Esophagus muscularis mucosa (tissue), 4 donors: ENCODE measurements around the gene FEZF1. TPM values are rescaled to one million over a fixed set of nuclear protein-coding genes. Genes with fewer than 3 reads are reported as not detected.

Source experiments
- DNase-seq: peaks from one replicate; pipeline ENCODE4 v3.0.0-alpha.2; 2017; ENCODE audit errors: extremely low spot score
- H3K27ac ChIP-seq, 4 donors: fragments of 200-600 bp; sonication (generic); replicated peaks in 1 of 4; 1 replicate in 3 of 4; 2 replicates in 1 of 4; pipeline ENCODE4 v1.5.1; 2016 to 2019; ENCODE audit warnings: mild to moderate bottlenecking in 1 of 4
- H3K27me3 ChIP-seq, 4 donors: fragments of 200-600 bp; sonication (generic); one replicate each; pipeline versions ENCODE4 v1.5.1 to v1.6.0; 2016 to 2019
- H3K36me3 ChIP-seq, 4 donors: fragments of 200-600 bp; sonication (generic); one replicate each; pipeline ENCODE4 v1.5.1; 2016 to 2019
- H3K4me1 ChIP-seq, 4 donors: fragments of 200-600 bp; sonication (generic); one replicate each; pipeline ENCODE4 v1.5.1; 2016 to 2019
- H3K4me3 ChIP-seq, 4 donors: fragments of 200-600 bp; sonication (generic); 1 replicate in 2 of 4; 2 replicates in 2 of 4; pipeline ENCODE4 v1.5.1; 2016 to 2019; ENCODE audit warnings: mild to moderate bottlenecking in 4 of 4, moderate library complexity in 1 of 4
- H3K9me3 ChIP-seq, 4 donors: fragments of 200-600 bp; sonication (generic); 1 replicate in 3 of 4; 2 replicates in 1 of 4; pipeline ENCODE4 v1.5.1; 2016 to 2019
- CTCF ChIP-seq, 3 experiments: fragments of 200-600 bp in 2 of 3; fragments of 450-650 bp in 1 of 3; sonication (generic) in 2 of 3; IDR thresholded peaks; one replicate each; pipeline ENCODE4 v1.5.1; 2017 to 2019; ENCODE audit warnings: antibody characterized with exemption in 3 of 3, mild to moderate bottlenecking in 2 of 3, moderate library complexity in 1 of 3
- EP300 ChIP-seq: sonication (generic); formaldehyde crosslinking; IDR thresholded peaks from one replicate; pipeline ENCODE4 v1.6.1; 2017; ENCODE audit warnings: antibody characterized with exemption
- POLR2A ChIP-seq: fragments of 450-650 bp; IDR thresholded peaks from one replicate; pipeline ENCODE4 v1.6.1; 2017; ENCODE audit warnings: antibody characterized with exemption, moderate library complexity, mild to moderate bottlenecking, low read depth
- POLR2AphosphoS5 ChIP-seq, 2 donors: sonication (generic); formaldehyde crosslinking; IDR thresholded peaks; one replicate each; pipeline ENCODE4 v1.6.1; 2017; ENCODE audit warnings: antibody characterized with exemption in 2 of 2
- WGBS: methylation state at CpG from one replicate; pipeline ENCODE4 v1.1.5; 2018; 5-methylcytosine and 5-hydroxymethylcytosine counted together
- intact Hi-C: fragments of 100-400 bp; cut with DNase I; formaldehyde crosslinking; loops from one replicate; pipeline ENCODE4 v1.15.1; 2023
- total RNA-seq, 4 donors: library from RNA; depleted of rRNA; stranded (reverse); fragments of >200 nt; gene quantifications; one replicate each; pipeline versions ENCODE4 v1.1.0 to v1.2.1, GENCODE V29; 2016

FEZF1 gene
- total RNA-seq, 4 donors from 2014 or later, result not detected

GRCh38 chr7:122300211-122300932, 4.2 kb downstream of the FEZF1 start:
- H3K27ac ChIP-seq, result no peak overlapping the region

GRCh38 chr7:122299624-122300210, 4.8 kb downstream of the FEZF1 start:
- no peak overlapping the region for H3K27ac ChIP-seq
- TF ChIP-seq POLR2AphosphoS5 (IDR thresholded peaks at IDR 0.05), result no peak
- TF ChIP-seq EP300, result no peak
- TF ChIP-seq CTCF (IDR thresholded peaks at IDR 0.05), result no peak
- no peak for TF ChIP-seq POLR2A
- DNase-seq, result no peak
- WGBS, result 8% methylated on average over 16 of the region's 32 CpGs
- peak overlapping the region; percentile 11 to 33 (median 30) for H3K4me3 ChIP-seq
- peaks cover 9 to 91% (median 65%) of the 10 kb centered on the region in 4 donors for H3K27me3 ChIP-seq
- intact Hi-C loops, result no loop called here
- H3K36me3 ChIP-seq, result no peaks in the 10 kb centered on the region
- peaks cover 21 to 42% (median 29%) of the 10 kb centered on the region in 4 donors for H3K4me1 ChIP-seq
- no peaks in the 10 kb centered on the region for H3K9me3 ChIP-seq

More at GRCh38 chr7:122300211-122300932, 4.2 kb downstream of the FEZF1 start:
- Histone ChIP-seq H3K27me3 (peaks cover 9 to 92% (median 70%) of the 10 kb centered on the region in 4 donors), H3K4me1 (peaks cover 27 to 48% (median 35%) of the 10 kb centered on the region in 4 donors), H3K36me3 (no peaks in the 10 kb centered on the region), H3K9me3 (no peaks in the 10 kb centered on the region), H3K4me3 (peak overlapping the region; percentile 11 to 33 (median 30))
- WGBS, result 8% methylated on average over 40 of the region's 43 CpGs
- no peak for DNase-seq
- intact Hi-C loops, result no loop called here
- TF ChIP-seq CTCF (IDR thresholded peaks at IDR 0.05) (no peak), POLR2AphosphoS5 (IDR thresholded peaks at IDR 0.05) (no peak), POLR2A (no peak), EP300 (no peak)

DNA sequence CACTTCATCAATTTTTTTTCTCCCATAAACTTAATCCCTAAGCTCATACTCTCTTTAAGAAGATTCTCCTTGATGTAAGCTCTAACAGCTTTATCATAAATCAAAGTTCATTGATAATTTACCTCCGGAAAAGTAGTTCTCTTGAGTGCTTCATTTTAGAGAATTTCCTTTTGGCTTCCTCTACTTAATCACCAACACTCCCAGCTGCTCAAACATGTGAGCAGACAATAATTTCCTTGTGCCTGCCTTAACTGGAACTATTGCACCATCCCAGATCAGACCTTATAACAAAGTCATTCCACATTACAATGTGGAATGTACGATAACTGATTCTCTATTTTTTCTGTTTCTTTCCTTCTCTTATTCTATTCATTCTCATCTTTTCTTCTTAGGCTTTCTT, 5.9 kb downstream of the FEZF1 start:
- Histone ChIP-seq H3K4me3 (no peak overlapping the region), H3K9me3 (no peaks in the 10 kb centered on the region), H3K27me3 (peaks cover 9 to 80% (median 55%) of the 10 kb centered on the region in 4 donors), H3K36me3 (no peaks in the 10 kb centered on the region), H3K27ac (no peak overlapping the region), H3K4me1 (peaks cover 14 to 31% (median 18%) of the 10 kb centered on the region in 4 donors)
- TF ChIP-seq CTCF (IDR thresholded peaks at IDR 0.05), result no peak
- no peak for TF ChIP-seq EP300
- no peak for TF ChIP-seq POLR2AphosphoS5 (IDR thresholded peaks at IDR 0.05)
- TF ChIP-seq POLR2A, result no peak
- WGBS, result 76% methylated on average over 2 of the region's 2 CpGs
- no peak for DNase-seq
- intact Hi-C loops, result no loop called here

GRCh38 chr7:122298131-122298530, 6.4 kb downstream of the FEZF1 start:
- WGBS, result 49% methylated on average over 2 of the region's 2 CpGs
- TF ChIP-seq CTCF (IDR thresholded peaks at IDR 0.05) (no peak), EP300 (no peak), POLR2AphosphoS5 (IDR thresholded peaks at IDR 0.05) (no peak), POLR2A (no peak)
- intact Hi-C loops, result no loop called here
- no peak for DNase-seq
- H3K4me3 ChIP-seq, result no peak overlapping the region
- H3K36me3 ChIP-seq, result no peaks in the 10 kb centered on the region
- H3K27ac ChIP-seq, result no peak overlapping the region
- H3K9me3 ChIP-seq, result no peaks in the 10 kb centered on the region
- peaks cover 9 to 75% (median 52%) of the 10 kb centered on the region in 4 donors for H3K27me3 ChIP-seq
- peaks cover 14 to 26% (median 16%) of the 10 kb centered on the region in 4 donors for H3K4me1 ChIP-seq
